PC-3 (cell line): ENCODE measurements around the gene HOXC9. TPM values are rescaled to one million over a fixed set of nuclear protein-coding genes. Genes with fewer than 3 reads are reported as not detected.

Source experiments
- ATAC-seq: fragments of 200-7000 bp; cut with Tn5 transposase; 2 replicates; pipeline ENCODE4 v1.9.1; 2020; ENCODE audit warnings: mild to moderate bottlenecking, moderate library complexity
- BruUV-seq: library from RNA; stranded (reverse); fragments of 400-500 nt; replicated peaks from 2 replicates; lab custom pipeline; 2021; lab: Mats Ljungman, UMichigan
- CTCF ChIA-PET: fragments of 300-600 bp; sonication (Branson Sonifier 250); formaldehyde crosslinking; loops from one replicate; lab custom pipeline; 2022; ENCODE audit warnings: antibody characterized with exemption; lab: Charles Lee
- POLR2A ChIA-PET: fragments of 300-600 bp; sonication (Branson Sonifier 250); formaldehyde crosslinking; loops from one replicate; lab custom pipeline; 2022; ENCODE audit warnings: antibody characterized with exemption; ENCODE audit not compliant: unreplicated experiment; lab: Charles Lee
- DNase-seq: peaks from one replicate; pipeline ENCODE4 v3.0.0-alpha.2; 2015
- H2AFZ ChIP-seq: fragments of 300-600 bp; sonication (generic); 2 replicates; pipeline ENCODE4 v1.6.0; 2016; ENCODE audit warnings: antibody characterized with exemption, low read length
- H3F3A ChIP-seq: fragments of 300-600 bp; sonication (generic); one replicate; pipeline ENCODE4 v1.6.0; 2017; ENCODE audit warnings: antibody characterized with exemption, low read length, control low read depth, mild to moderate bottlenecking; ENCODE audit not compliant: unreplicated experiment
- H3K27ac ChIP-seq: fragments of 300-600 bp; sonication (generic); 2 replicates; pipeline ENCODE4 v1.5.1; 2016; ENCODE audit warnings: mild to moderate bottlenecking, low read length
- H3K27me3 ChIP-seq: fragments of 300-600 bp; sonication (generic); 2 replicates; pipeline ENCODE4 v1.6.1; 2016; ENCODE audit warnings: low read length, mixed read lengths
- H3K36me3 ChIP-seq: fragments of 300-600 bp; sonication (generic); 2 replicates; pipeline ENCODE4 v1.6.1; 2016; ENCODE audit warnings: low read depth, mixed run types, low read length, mixed read lengths
- H3K4me1 ChIP-seq: fragments of 300-600 bp; sonication (generic); 2 replicates; pipeline ENCODE4 v1.5.1; 2016; ENCODE audit warnings: low read length; ENCODE audit not compliant: insufficient read depth
- H3K4me2 ChIP-seq: fragments of 300-600 bp; sonication (generic); 2 replicates; pipeline ENCODE4 v1.6.0; 2016; ENCODE audit warnings: low read length
- H3K4me3 ChIP-seq: fragments of 300-600 bp; sonication (generic); 2 replicates; pipeline ENCODE4 v1.5.1; 2016; ENCODE audit warnings: mild to moderate bottlenecking, low read length, mixed read lengths
- H3K79me2 ChIP-seq: fragments of 300-600 bp; sonication (generic); 2 replicates; pipeline ENCODE4 v1.6.1; 2017; ENCODE audit warnings: low read length, mixed read lengths
- H3K9ac ChIP-seq: fragments of 300-600 bp; sonication (generic); 2 replicates; pipeline ENCODE4 v1.6.0; 2016; ENCODE audit warnings: mild to moderate bottlenecking, low read length
- H3K9me2 ChIP-seq: fragments of 300-600 bp; sonication (generic); replicated peaks from 2 replicates; pipeline ENCODE4 v1.6.1; 2016; ENCODE audit warnings: mixed run types, low read length, mixed read lengths
- H3K9me3 ChIP-seq: fragments of 300-600 bp; sonication (generic); 2 replicates; pipeline ENCODE4 v1.6.1; 2016; ENCODE audit warnings: low read length, mixed read lengths
- H4K20me1 ChIP-seq: fragments of 300-600 bp; sonication (generic); 2 replicates; pipeline ENCODE4 v1.6.1; 2016; ENCODE audit warnings: low read length, mixed read lengths
- EZH2 ChIP-seq: fragments of 300-600 bp; sonication (generic); IDR thresholded peaks from one replicate; pipeline ENCODE4 v1.6.1; 2017; ENCODE audit warnings: antibody characterized with exemption, mild to moderate bottlenecking, low read length; ENCODE audit not compliant: unreplicated experiment
- EZH2phosphoT487 ChIP-seq: fragments of 300-600 bp; sonication (generic); IDR thresholded peaks from 2 replicates; pipeline ENCODE4 v1.6.1; 2018; ENCODE audit warnings: mild to moderate bottlenecking, antibody characterized with exemption, low read length, borderline replicate concordance
- intact Hi-C: fragments of 100-400 bp; cut with micrococcal nuclease; formaldehyde crosslinking; loops from 2 replicates; pipeline ENCODE4 v1.9.0; 2023
- total RNA-seq: library from RNA; depleted of rRNA; stranded (reverse); fragments of >200 nt; gene quantifications from 2 replicates; pipeline ENCODE4 v1.2.3, GENCODE V29; 2014
- TF ChIP-seq, protein P1 (sequence below): fragments of 300-600 bp; sonication (generic); conservative IDR thresholded peaks from 2 replicates; pipeline ENCODE4 v1.5.1; 2017; ENCODE audit warnings: antibody characterized with exemption, low read depth, mild to moderate bottlenecking, low read length

Gene HOXC9
- total RNA-seq, 1 experiment from 2014 or later: 1.5 TPM

- H3K9ac ChIP-seq: no peak overlapping the region
- intact Hi-C loops: no loop called here
- BruUV-seq: no TSS peak
- POLR2A ChIA-PET: no interaction called here
- H3K9me2 ChIP-seq: no peaks in the 10 kb centered on the region
- no peaks in the 10 kb centered on the region for H3F3A ChIP-seq
- DNase-seq (no peak), ATAC-seq (no peak)
- no peaks in the 10 kb centered on the region for H3K27me3 ChIP-seq
- H3K36me3 ChIP-seq: no peaks in the 10 kb centered on the region
- TF ChIP-seq EZH2phosphoT487 (no peak), EZH2 (no peak)
- TF ChIP-seq, protein P1, sequence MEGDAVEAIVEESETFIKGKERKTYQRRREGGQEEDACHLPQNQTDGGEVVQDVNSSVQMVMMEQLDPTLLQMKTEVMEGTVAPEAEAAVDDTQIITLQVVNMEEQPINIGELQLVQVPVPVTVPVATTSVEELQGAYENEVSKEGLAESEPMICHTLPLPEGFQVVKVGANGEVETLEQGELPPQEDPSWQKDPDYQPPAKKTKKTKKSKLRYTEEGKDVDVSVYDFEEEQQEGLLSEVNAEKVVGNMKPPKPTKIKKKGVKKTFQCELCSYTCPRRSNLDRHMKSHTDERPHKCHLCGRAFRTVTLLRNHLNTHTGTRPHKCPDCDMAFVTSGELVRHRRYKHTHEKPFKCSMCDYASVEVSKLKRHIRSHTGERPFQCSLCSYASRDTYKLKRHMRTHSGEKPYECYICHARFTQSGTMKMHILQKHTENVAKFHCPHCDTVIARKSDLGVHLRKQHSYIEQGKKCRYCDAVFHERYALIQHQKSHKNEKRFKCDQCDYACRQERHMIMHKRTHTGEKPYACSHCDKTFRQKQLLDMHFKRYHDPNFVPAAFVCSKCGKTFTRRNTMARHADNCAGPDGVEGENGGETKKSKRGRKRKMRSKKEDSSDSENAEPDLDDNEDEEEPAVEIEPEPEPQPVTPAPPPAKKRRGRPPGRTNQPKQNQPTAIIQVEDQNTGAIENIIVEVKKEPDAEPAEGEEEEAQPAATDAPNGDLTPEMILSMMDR: no peak
- H4K20me1 ChIP-seq: no peaks in the 10 kb centered on the region
- H2AFZ ChIP-seq: no peak overlapping the region
- H3K79me2 ChIP-seq: peaks cover 65% of the 10 kb centered on the region
- no peaks in the 10 kb centered on the region for H3K9me3 ChIP-seq
- no peak overlapping the region for H3K27ac ChIP-seq
- CTCF ChIA-PET: no interaction called here
- H3K4me3 ChIP-seq: no peak overlapping the region
- H3K4me2 ChIP-seq: no peak overlapping the region
- peaks cover 10% of the 10 kb centered on the region for H3K4me1 ChIP-seq
These were observed 25.8 kb downstream of the HOXC9 start for GRCh38 chr12:54025499-54026405.

- H3K4me3 ChIP-seq: no peak overlapping the region
- no TSS peak for BruUV-seq
- no peak overlapping the region for H2AFZ ChIP-seq
These were observed 26.9 kb downstream of the HOXC9 start for GRCh38 chr12:54026640-54027441.

More at GRCh38 chr12:54026640-54027441, 26.9 kb downstream of the HOXC9 start:
- Histone ChIP-seq H4K20me1 (no peaks in the 10 kb centered on the region), H3F3A (no peaks in the 10 kb centered on the region), H3K36me3 (no peaks in the 10 kb centered on the region), H3K9me2 (no peaks in the 10 kb centered on the region), H3K9me3 (no peaks in the 10 kb centered on the region), H3K27ac (no peak overlapping the region), H3K79me2 (peaks cover 54% of the 10 kb centered on the region), H3K4me2 (no peak overlapping the region), H3K27me3 (no peaks in the 10 kb centered on the region), H3K4me1 (peaks cover 10% of the 10 kb centered on the region), H3K9ac (no peak overlapping the region)
- POLR2A ChIA-PET: interaction anchor here (0.6 kb wide), 1 partner anchor 14 kb away, joined by 7 read pairs; no protein-coding TSS in a partner anchor
- TF ChIP-seq, protein P1: no peak
- TF ChIP-seq EZH2 (no peak), EZH2phosphoT487 (no peak)
- CTCF ChIA-PET: interaction anchor here (1.0 kb wide), 1 partner anchor 165 kb away, joined by 4 read pairs; no protein-coding TSS in a partner anchor
- intact Hi-C loops: no loop called here
- DNase-seq: no peak
- no peak for ATAC-seq
